ENCODE results near the gene CYP3A4.
"Not testable (repeated sequence)": the region's sequence is repeated elsewhere in the genome, so short reads cannot be mapped to it uniquely, and the experiment has no call there.

CYP3A4 gene

DNA sequence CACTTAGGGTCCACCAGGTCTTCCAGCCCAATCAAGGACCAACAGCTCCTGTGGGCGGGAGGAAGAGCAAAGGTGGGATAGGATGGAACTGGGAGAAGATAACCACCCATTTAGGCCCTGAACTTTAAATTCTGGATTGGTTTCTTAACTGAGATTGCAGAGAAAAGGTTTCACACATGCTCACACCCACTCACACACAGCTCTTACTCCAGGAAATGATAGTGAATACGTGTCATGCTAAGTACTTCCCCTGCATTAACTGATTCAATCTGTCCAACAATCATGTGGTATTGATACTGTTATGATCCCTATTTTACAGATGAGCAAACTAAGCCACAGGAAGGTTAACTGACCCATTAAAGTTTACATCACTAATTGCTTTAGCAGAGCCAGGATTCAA lies 4.6 kb upstream of the CYP3A4 start (continued):
- TF ChIP-seq ZFP37 (tag by site-specific recombination; IDR thresholded peaks at IDR 0.05) = no peak

DNA sequence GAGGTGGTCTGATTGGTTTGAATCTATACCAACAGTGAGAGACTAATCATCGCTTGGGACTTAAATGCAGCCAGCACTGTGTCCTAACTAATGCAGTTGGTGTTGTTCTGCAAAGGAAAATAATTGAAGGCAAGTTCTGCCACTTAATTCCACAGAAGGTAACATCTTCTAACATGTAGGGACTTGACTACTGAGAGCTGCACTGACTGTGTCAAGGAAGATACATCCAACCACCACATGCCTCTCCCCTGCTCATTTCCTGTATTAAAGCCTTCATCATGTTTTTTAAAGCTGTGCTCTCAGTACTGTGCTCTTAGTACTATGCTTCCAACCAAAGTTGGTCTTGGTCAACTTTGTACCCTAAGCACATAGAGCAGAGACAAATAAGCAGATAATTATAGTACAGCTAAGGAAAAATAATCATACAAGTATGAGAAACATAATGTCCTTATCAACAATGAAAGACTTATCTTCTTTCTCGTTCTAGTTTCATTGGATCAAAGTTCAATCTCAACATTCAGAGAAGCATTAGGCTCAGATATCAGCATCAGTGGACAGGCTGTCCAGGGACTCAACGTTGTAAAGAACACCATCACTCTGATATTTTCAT lies 2.8 kb upstream of the CYP3A4 start:
- ChIA-PET CTCF (no interaction called here), POLR2A (no interaction called here)
- H3K4me1 ChIP-seq (ENCODE audit: control insufficient read depth, insufficient read depth, low read length) = no peaks in the 10 kb centered on the region

DNA sequence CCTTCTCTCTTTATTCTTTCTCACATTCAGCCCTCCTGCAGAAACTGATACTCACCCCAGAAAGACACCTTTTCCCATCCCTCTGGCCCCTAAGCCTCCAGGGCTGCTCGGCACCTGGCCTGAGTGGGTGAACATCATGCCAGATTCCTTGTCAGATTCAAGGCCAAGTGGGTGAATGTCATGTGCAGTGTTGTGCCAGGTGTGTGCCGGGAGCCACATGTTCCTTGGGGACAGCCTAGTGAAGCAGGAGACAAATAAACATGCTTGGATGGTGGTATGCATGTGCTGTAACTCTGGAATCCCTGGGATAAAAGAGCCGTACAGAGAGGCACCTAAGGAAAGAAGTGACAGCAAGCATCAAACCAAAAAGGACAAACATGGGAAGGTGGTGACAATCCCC lies 1.7 kb upstream of the CYP3A4 start:
- H3K9me3 ChIP-seq (ENCODE audit: control insufficient read depth, insufficient read depth, low read depth, low read length); H3K4me1 ChIP-seq (ENCODE audit: control insufficient read depth, insufficient read depth, low read length); CTCF ChIA-PET; H3K36me3 ChIP-seq (ENCODE audit: control insufficient read depth in 2 of 2, insufficient read depth in 1 of 2, low read length in 2 of 2); POLR2A ChIA-PET; H3K27ac ChIP-seq (ENCODE audit: extremely low read depth, low read depth, low read length); H3K4me3 ChIP-seq (ENCODE audit: low read depth, low read length): not testable (repeated sequence)

More for the DNA sequence above, 2.8 kb upstream of the CYP3A4 start:
- Histone ChIP-seq H3K4me3 (ENCODE audit: low read depth, low read length) (no peak overlapping the region), H3K27ac (ENCODE audit: extremely low read depth, low read depth, low read length) (no peak overlapping the region), H3K36me3 (ENCODE audit: control insufficient read depth in 2 of 2, insufficient read depth in 1 of 2, low read length in 2 of 2) (no peaks in the 10 kb centered on the region), H3K9me3 (ENCODE audit: control insufficient read depth, insufficient read depth, low read depth, low read length) (no peaks in the 10 kb centered on the region)
- TF ChIP-seq ZBTB17 (tag by site-specific recombination; IDR thresholded peaks at IDR 0.05) (no peak), ZNF138 (tag by site-specific recombination; IDR thresholded peaks at IDR 0.05; ENCODE audit: borderline replicate concordance) (no peak), ZNF514 (tag by site-specific recombination; IDR thresholded peaks at IDR 0.05) (no peak), KLF1 (tag by site-specific recombination; IDR thresholded peaks at IDR 0.05) (no peak), KLF16 (tag by site-specific recombination; IDR thresholded peaks at IDR 0.05) (no peak), ZNF274 (IDR thresholded peaks at IDR 0.05; ENCODE audit: low read length) (no peak), ZNF274 (tag by site-specific recombination; IDR thresholded peaks at IDR 0.05; ENCODE audit: borderline replicate concordance) (no peak), GLIS1 (tag by site-specific recombination; IDR thresholded peaks at IDR 0.05) (no peak)

GRCh38 chr7:99782012-99782953 lies 1.7 kb downstream of the CYP3A4 start:
- Histone ChIP-seq H3K9me3 (ENCODE audit: control insufficient read depth, insufficient read depth, low read depth, low read length) (no peaks in the 10 kb centered on the region), H3K36me3 (ENCODE audit: control insufficient read depth in 2 of 2, insufficient read depth in 1 of 2, low read length in 2 of 2) (no peaks in the 10 kb centered on the region), H3K4me3 (ENCODE audit: low read depth, low read length) (no peak overlapping the region), H3K4me1 (ENCODE audit: control insufficient read depth, insufficient read depth, low read length) (no peaks in the 10 kb centered on the region), H3K27ac (ENCODE audit: extremely low read depth, low read depth, low read length) (no peak overlapping the region)
- TF ChIP-seq ZFP3 (tag by site-specific recombination; IDR thresholded peaks at IDR 0.05; ENCODE audit: low read depth) = no peak
- TF ChIP-seq KLF7 (tag by site-specific recombination; IDR thresholded peaks at IDR 0.05; ENCODE audit: borderline replicate concordance) = no peak
- TF ChIP-seq, protein P1, sequence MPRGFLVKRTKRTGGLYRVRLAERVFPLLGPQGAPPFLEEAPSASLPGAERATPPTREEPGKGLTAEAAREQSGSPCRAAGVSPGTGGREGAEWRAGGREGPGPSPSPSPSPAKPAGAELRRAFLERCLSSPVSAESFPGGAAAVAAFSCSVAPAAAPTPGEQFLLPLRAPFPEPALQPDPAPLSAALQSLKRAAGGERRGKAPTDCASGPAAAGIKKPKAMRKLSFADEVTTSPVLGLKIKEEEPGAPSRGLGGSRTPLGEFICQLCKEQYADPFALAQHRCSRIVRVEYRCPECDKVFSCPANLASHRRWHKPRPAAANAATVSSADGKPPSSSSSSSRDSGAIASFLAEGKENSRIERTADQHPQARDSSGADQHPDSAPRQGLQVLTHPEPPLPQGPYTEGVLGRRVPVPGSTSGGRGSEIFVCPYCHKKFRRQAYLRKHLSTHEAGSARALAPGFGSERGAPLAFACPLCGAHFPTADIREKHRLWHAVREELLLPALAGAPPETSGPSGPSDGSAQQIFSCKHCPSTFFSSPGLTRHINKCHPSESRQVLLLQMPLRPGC (tag by site-specific recombination; IDR thresholded peaks at IDR 0.05) = no peak
- no peak for TF ChIP-seq ZSCAN18 (tag by site-specific recombination; IDR thresholded peaks at IDR 0.05)
- TF ChIP-seq ZNF324 (tag by site-specific recombination; IDR thresholded peaks at IDR 0.05) = no peak
- TF ChIP-seq SP2 (tag by site-specific recombination; IDR thresholded peaks at IDR 0.05) = no peak
- TF ChIP-seq PRDM10 (tag by site-specific recombination; IDR thresholded peaks at IDR 0.05) = no peak
- TF ChIP-seq, protein P2, sequence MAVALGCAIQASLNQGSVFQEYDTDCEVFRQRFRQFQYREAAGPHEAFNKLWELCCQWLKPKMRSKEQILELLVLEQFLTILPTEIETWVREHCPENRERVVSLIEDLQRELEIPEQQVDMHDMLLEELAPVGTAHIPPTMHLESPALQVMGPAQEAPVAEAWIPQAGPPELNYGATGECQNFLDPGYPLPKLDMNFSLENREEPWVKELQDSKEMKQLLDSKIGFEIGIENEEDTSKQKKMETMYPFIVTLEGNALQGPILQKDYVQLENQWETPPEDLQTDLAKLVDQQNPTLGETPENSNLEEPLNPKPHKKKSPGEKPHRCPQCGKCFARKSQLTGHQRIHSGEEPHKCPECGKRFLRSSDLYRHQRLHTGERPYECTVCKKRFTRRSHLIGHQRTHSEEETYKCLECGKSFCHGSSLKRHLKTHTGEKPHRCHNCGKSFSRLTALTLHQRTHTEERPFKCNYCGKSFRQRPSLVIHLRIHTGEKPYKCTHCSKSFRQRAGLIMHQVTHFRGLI (tag by site-specific recombination; IDR thresholded peaks at IDR 0.05) = no peak
- TF ChIP-seq ZNF768 (tag by site-specific recombination; IDR thresholded peaks at IDR 0.05) = no peak
- POLR2A ChIA-PET = no interaction called here
- CTCF ChIA-PET = no interaction called here

Data from HEK293 (cell line).